HepG2 (cell line): Measurements from ENCODE around the gene SMURF2. TPM values are rescaled to one million over a fixed set of nuclear protein-coding genes. Genes with fewer than 3 reads are reported as not detected.

ENCODE experiments used
- ATM ChIP-seq: fragments of 450-650 bp; IDR thresholded peaks from 2 replicates; pipeline ENCODE4 v1.7.1; 2017; ENCODE audit warnings: mild to moderate bottlenecking, borderline replicate concordance
- CENPX ChIP-seq: sonication (generic); formaldehyde crosslinking; IDR thresholded peaks from 2 replicates; pipeline ENCODE4 v1.9.0; 2021; ENCODE audit warnings: mild to moderate bottlenecking, missing genetic modification reagents, moderate library complexity
- ETS1 ChIP-seq: sonication (generic); formaldehyde crosslinking; IDR thresholded peaks from 2 replicates; pipeline ENCODE4 v1.4.0; 2020; ENCODE audit warnings: missing genetic modification reagents
- FOXA1 ChIP-seq, 2 experiments: fragments of 450-650 bp in 1 of 2; sonication (generic) in 1 of 2; formaldehyde crosslinking in 1 of 2; IDR thresholded peaks; 2 replicates each; pipeline versions ENCODE4 v1.4.0 to v1.6.1; 2016 to 2020; ENCODE audit warnings: missing genetic modification reagents in 1 of 2
- IRF1 ChIP-seq: sonication (generic); formaldehyde crosslinking; IDR thresholded peaks from 2 replicates; pipeline ENCODE4 v1.4.0; 2020; ENCODE audit warnings: low read depth, mild to moderate bottlenecking, missing genetic modification reagents
- KLF6 ChIP-seq: IDR thresholded peaks from 2 replicates; pipeline ENCODE4 v1.8.0; 2016; ENCODE audit warnings: missing biosample characterization, missing genetic modification reagents
- NR0B2 ChIP-seq: sonication (generic); formaldehyde crosslinking; IDR thresholded peaks from 2 replicates; pipeline ENCODE4 v1.4.0; 2020; ENCODE audit warnings: mild to moderate bottlenecking, missing genetic modification reagents
- PLRG1 ChIP-seq: fragments of 450-650 bp; conservative IDR thresholded peaks from 2 replicates; pipeline ENCODE4 v1.6.1; 2016
- RBM22 ChIP-seq: fragments of 200-400 bp; formaldehyde crosslinking; optimal IDR thresholded peaks from 2 replicates; pipeline ENCODE3; 2017; ENCODE audit warnings: mild to moderate bottlenecking, low read length, moderate library complexity
- SP4 ChIP-seq: sonication (generic); formaldehyde crosslinking; IDR thresholded peaks from 2 replicates; pipeline ENCODE4 v1.8.1; 2023; ENCODE audit warnings: mild to moderate bottlenecking, missing genetic modification reagents
- TRIM24 ChIP-seq: sonication (generic); formaldehyde crosslinking; IDR thresholded peaks from 2 replicates; pipeline ENCODE4 v1.8.0; 2022; ENCODE audit warnings: mild to moderate bottlenecking, missing genetic modification reagents
- XRCC5 ChIP-seq: fragments of 200-400 bp; formaldehyde crosslinking; optimal IDR thresholded peaks from 2 replicates; pipeline ENCODE3; 2017; ENCODE audit warnings: mild to moderate bottlenecking, low read length
- ZBTB49 ChIP-seq: sonication (generic); formaldehyde crosslinking; IDR thresholded peaks from 2 replicates; pipeline ENCODE4 v1.4.0; 2020; ENCODE audit warnings: missing genetic modification reagents, borderline replicate concordance
- ZNF17 ChIP-seq: sonication (generic); formaldehyde crosslinking; IDR thresholded peaks from 2 replicates; pipeline ENCODE4 v1.5.0; 2020; ENCODE audit warnings: mild to moderate bottlenecking, missing genetic modification reagents
- ZNF30 ChIP-seq: sonication (generic); formaldehyde crosslinking; IDR thresholded peaks from 2 replicates; pipeline ENCODE4 v1.5.0; 2020; ENCODE audit warnings: mild to moderate bottlenecking, missing genetic modification reagents
- ZNF343 ChIP-seq: sonication (generic); formaldehyde crosslinking; IDR thresholded peaks from 2 replicates; pipeline ENCODE4 v1.4.0; 2020; ENCODE audit warnings: mild to moderate bottlenecking, missing genetic modification reagents
- ZNF430 ChIP-seq: sonication (generic); formaldehyde crosslinking; IDR thresholded peaks from 2 replicates; pipeline ENCODE4 v1.9.0; 2021; ENCODE audit warnings: mild to moderate bottlenecking, missing genetic modification reagents
- ZNF567 ChIP-seq: sonication (generic); formaldehyde crosslinking; IDR thresholded peaks from 2 replicates; pipeline ENCODE4 v1.8.1; 2023; ENCODE audit warnings: mild to moderate bottlenecking, missing genetic modification reagents, borderline replicate concordance
- ZNF841 ChIP-seq: sonication (generic); formaldehyde crosslinking; IDR thresholded peaks from 2 replicates; pipeline ENCODE4 v1.8.1; 2023; ENCODE audit warnings: missing genetic modification reagents, borderline replicate concordance
- ZSCAN21 ChIP-seq: sonication (generic); formaldehyde crosslinking; IDR thresholded peaks from 2 replicates; pipeline ENCODE4 v1.8.0; 2022; ENCODE audit warnings: mild to moderate bottlenecking, missing genetic modification reagents, moderate library complexity, borderline replicate concordance
- polyA plus RNA-seq, 8 experiments: library from polyadenylated mRNA; depleted of rRNA in 3 of 8; stranded (reverse) in 7 of 8; unstranded in 1 of 8; fragments of >200 nt; fragmentation: Illumina TruSeq in 4 of 8; extraction: Trizol in 4 of 8; gene quantifications; 2 replicates each; pipeline versions ENCODE4 v1.2.1 to v1.2.3, GENCODE V29; 2011 to 2016; ENCODE audit warnings: low read depth in 4 of 8, missing spikeins in 1 of 8, mixed read lengths in 1 of 8; ENCODE audit not compliant: insufficient read depth in 1 of 8
- total RNA-seq, 5 experiments: library from RNA; depleted of rRNA; stranded (reverse); fragments of >200 nt; fragmentation: Illumina TruSeq; extraction: Trizol; gene quantifications; 2 replicates each; pipeline ENCODE4 v1.2.3, GENCODE V29; 2016; ENCODE audit warnings: low read depth in 1 of 5
- TF ChIP-seq, protein P1 (sequence below): IDR thresholded peaks from 2 replicates; pipeline ENCODE4 v1.6.1; 2012; ENCODE audit warnings: inconsistent platforms

Gene SMURF2
- total and polyA plus RNA-seq, 2 of the 13 experiments (the other 11 are each of a cell fraction or from before 2014, with no cell fraction given): 14.9 to 24.3 TPM

DNA sequence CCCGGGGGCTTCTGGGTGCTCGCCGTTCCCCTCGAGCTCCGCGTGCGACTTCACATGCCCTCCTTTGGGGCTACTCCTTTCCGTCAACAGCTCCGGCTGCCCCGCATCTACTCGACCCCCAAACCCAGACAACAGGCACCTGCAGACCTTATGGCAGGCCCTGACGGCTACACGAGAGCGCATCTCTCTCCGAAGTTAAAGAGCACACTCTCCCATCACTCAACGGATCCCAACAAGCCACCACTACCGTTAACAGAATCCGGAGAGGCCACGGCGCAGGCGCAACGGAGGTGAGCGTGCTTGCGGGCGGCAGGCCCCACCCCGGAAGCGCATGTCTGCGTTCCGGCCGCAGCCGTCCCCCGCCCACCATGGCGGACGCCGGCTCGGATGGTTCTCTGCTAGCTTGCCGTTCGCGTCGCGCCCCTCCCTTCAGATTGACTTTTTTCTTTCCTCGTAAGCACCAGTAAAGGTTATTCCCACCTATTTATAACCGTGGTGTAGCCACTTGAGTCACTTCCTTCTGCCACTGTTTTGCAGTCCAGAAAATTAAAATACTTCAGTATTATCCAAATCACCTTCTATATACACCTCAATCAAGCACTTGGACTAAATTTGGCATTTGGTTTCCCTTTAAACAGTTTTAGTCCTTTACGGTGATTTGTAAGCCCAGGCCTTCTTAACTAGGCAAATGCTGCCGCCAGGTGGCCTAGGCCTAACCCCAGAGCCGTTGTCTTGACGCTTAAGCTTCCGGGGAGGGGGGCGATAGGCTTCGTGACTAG, 165.1 kb downstream of the SMURF2 start, which contains the start of gene POLG2 (continued):
- TF ChIP-seq ZBTB49 (CRISPR knock-in tag): no peak
- TF ChIP-seq, protein P1, sequence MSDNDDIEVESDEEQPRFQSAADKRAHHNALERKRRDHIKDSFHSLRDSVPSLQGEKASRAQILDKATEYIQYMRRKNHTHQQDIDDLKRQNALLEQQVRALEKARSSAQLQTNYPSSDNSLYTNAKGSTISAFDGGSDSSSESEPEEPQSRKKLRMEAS: peak; percentile 90
- TF ChIP-seq ZNF567 (CRISPR knock-in tag): peak; percentile 81
- peak; percentile 62 for TF ChIP-seq XRCC5
- 0 out of 2 replicates have a peak, but pooled peaks have one; percentile 78 for TF ChIP-seq ZNF841 (CRISPR knock-in tag)
- no peak for TF ChIP-seq ZNF30 (CRISPR knock-in tag)
- TF ChIP-seq ZSCAN21 (CRISPR knock-in tag): peak; percentile 96
- TF ChIP-seq ETS1 (CRISPR knock-in tag): no peak
- TF ChIP-seq IRF1 (CRISPR knock-in tag): peak; percentile 74; the same call in 1 of the 2 replicates
- peak; percentile 97 for TF ChIP-seq NR0B2 (CRISPR knock-in tag)
- peak; percentile 98 for TF ChIP-seq KLF6 (CRISPR knock-in tag)
- 0 out of 2 replicates have a peak, but pooled peaks have one; percentile 37 for TF ChIP-seq ZNF430 (CRISPR knock-in tag)
- TF ChIP-seq TRIM24 (CRISPR knock-in tag): no peak
- TF ChIP-seq ATM: no peak
- TF ChIP-seq FOXA1 (IDR thresholded peaks at IDR 0.05): no peak
- TF ChIP-seq FOXA1 (CRISPR knock-in tag; IDR thresholded peaks at IDR 0.05): 0 out of 2 replicates have a peak, but pooled peaks have one; percentile 16
- TF ChIP-seq ZNF17 (CRISPR knock-in tag): no peak
- TF ChIP-seq RBM22: peak; percentile 99
- TF ChIP-seq SP4: peak; percentile 78
- no peak for TF ChIP-seq CENPX
- no peak for TF ChIP-seq PLRG1
- TF ChIP-seq ZNF343 (CRISPR knock-in tag): peak; percentile 57; the same call in 1 of the 2 replicates
